PC-9 (cell line): ENCODE data around the gene TMEM30A.

Experiments used
- EZH2 ChIP-seq: fragments of 200-600 bp; sonication (generic); IDR thresholded peaks from 2 replicates; pipeline ENCODE4 v1.8.0; 2017; ENCODE audit warnings: antibody characterized with exemption, low read depth
- TF ChIP-seq, protein P1 (sequence below): fragments of 200-600 bp; sonication (generic); conservative IDR thresholded peaks from 2 replicates; pipeline ENCODE4 v1.6.1; 2017; ENCODE audit warnings: mixed run types, antibody characterized with exemption, mild to moderate bottlenecking, moderate library complexity

DNA sequence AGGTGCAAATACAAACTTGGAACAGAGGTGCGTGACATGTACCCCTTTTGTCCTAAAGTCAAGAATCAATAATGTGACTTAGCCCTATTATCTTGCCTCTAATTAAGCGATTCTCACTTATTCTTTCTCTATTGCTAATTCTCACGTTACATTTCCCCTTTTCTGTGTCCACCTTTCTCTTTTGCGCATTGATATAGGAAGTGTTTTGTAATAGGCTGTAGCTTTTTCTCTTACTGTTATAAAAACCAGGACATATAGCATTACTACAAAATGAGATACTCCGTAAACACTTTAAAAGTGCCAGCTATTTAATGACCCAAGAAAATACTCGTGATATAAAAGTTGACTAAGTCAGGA, 669 bp upstream of the TMEM30A start:
- TF ChIP-seq, protein P1, sequence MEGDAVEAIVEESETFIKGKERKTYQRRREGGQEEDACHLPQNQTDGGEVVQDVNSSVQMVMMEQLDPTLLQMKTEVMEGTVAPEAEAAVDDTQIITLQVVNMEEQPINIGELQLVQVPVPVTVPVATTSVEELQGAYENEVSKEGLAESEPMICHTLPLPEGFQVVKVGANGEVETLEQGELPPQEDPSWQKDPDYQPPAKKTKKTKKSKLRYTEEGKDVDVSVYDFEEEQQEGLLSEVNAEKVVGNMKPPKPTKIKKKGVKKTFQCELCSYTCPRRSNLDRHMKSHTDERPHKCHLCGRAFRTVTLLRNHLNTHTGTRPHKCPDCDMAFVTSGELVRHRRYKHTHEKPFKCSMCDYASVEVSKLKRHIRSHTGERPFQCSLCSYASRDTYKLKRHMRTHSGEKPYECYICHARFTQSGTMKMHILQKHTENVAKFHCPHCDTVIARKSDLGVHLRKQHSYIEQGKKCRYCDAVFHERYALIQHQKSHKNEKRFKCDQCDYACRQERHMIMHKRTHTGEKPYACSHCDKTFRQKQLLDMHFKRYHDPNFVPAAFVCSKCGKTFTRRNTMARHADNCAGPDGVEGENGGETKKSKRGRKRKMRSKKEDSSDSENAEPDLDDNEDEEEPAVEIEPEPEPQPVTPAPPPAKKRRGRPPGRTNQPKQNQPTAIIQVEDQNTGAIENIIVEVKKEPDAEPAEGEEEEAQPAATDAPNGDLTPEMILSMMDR: no peak
- TF ChIP-seq EZH2: no peak
